Measurements from ENCODE around the gene COA7. TPM values are rescaled to one million over a fixed set of nuclear protein-coding genes. Genes with fewer than 3 reads are reported as not detected.

COA7 gene
- total and polyA plus RNA-seq, 2 donors from 2014 or later, result 12.2 to 19.1 TPM

DNA sequence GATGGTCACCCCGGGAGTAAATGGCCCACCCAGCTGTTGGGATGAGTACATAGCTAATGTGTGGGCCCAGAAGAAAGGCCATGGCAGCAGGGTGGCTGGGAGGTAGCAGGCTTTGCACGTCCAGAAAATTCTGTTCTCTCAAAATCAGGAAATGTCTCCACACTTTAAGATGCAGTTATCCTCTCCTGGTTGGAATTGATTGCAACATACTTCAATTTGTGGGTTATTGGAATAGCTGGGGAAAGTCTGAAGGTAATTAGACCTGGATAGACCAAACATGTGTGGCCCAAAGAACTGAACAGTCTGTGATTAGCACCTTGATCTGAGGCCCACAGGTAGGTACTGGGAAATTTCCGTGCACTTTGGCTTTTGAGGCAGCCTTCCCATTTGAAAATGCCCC lies 30.2 kb downstream of the COA7 start:
- DNase-seq (no peak), FAIRE-seq (no peak)
- H3K4me1 ChIP-seq (ENCODE audit: control insufficient read depth in 2 of 3, insufficient read depth in 2 of 3, low read depth in 1 of 3, low read length in 3 of 3), result no peaks in the 10 kb centered on the region
- no peaks in the 10 kb centered on the region for H3K27me3 ChIP-seq (ENCODE audit: control insufficient read depth, insufficient read depth, low read length)
- no peaks in the 10 kb centered on the region for H3K9me3 ChIP-seq (ENCODE audit: control insufficient read depth in 2 of 3, insufficient read depth in 1 of 3, low read length in 3 of 3)
- TF ChIP-seq, protein P1, sequence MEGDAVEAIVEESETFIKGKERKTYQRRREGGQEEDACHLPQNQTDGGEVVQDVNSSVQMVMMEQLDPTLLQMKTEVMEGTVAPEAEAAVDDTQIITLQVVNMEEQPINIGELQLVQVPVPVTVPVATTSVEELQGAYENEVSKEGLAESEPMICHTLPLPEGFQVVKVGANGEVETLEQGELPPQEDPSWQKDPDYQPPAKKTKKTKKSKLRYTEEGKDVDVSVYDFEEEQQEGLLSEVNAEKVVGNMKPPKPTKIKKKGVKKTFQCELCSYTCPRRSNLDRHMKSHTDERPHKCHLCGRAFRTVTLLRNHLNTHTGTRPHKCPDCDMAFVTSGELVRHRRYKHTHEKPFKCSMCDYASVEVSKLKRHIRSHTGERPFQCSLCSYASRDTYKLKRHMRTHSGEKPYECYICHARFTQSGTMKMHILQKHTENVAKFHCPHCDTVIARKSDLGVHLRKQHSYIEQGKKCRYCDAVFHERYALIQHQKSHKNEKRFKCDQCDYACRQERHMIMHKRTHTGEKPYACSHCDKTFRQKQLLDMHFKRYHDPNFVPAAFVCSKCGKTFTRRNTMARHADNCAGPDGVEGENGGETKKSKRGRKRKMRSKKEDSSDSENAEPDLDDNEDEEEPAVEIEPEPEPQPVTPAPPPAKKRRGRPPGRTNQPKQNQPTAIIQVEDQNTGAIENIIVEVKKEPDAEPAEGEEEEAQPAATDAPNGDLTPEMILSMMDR (IDR thresholded peaks at IDR 0.05; ENCODE audit: borderline replicate concordance, extremely low read depth, insufficient read depth), result no peak
- no peaks in the 10 kb centered on the region for H3K36me3 ChIP-seq (ENCODE audit: control insufficient read depth in 2 of 3, insufficient read depth in 3 of 3, low read length in 3 of 3)
- H3K27ac ChIP-seq (ENCODE audit: low read depth in 2 of 2, low read length in 2 of 2), result no peak overlapping the region
- no peak overlapping the region for H3K9ac ChIP-seq (ENCODE audit: low read length in 3 of 3)
- H3K4me3 ChIP-seq (ENCODE audit: low read length in 3 of 3), result no peak overlapping the region
- intact Hi-C loops (cut with DNase I), result no loop called here

DNA sequence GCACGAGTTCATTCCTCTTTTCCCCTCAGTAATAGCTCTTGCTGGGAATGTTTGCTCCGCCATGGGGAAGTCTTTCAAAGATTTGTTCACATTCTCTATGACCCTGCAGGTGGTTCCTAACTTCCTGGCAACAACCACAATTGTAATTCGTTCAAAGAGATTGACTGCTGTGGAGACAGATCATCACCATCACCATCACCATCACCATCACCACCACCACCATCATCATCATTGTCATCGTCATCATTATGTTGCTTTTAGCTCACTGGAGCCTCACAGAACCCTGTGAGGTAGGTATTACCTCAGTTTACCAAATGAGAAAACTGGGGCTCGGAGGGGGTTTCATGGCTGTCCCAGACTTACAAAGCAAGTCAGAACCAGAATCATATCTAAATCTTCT lies 30.9 kb downstream of the COA7 start:
- FAIRE-seq, result no peak
- no peak overlapping the region for H3K9ac ChIP-seq (ENCODE audit: low read length in 3 of 3)

DNA sequence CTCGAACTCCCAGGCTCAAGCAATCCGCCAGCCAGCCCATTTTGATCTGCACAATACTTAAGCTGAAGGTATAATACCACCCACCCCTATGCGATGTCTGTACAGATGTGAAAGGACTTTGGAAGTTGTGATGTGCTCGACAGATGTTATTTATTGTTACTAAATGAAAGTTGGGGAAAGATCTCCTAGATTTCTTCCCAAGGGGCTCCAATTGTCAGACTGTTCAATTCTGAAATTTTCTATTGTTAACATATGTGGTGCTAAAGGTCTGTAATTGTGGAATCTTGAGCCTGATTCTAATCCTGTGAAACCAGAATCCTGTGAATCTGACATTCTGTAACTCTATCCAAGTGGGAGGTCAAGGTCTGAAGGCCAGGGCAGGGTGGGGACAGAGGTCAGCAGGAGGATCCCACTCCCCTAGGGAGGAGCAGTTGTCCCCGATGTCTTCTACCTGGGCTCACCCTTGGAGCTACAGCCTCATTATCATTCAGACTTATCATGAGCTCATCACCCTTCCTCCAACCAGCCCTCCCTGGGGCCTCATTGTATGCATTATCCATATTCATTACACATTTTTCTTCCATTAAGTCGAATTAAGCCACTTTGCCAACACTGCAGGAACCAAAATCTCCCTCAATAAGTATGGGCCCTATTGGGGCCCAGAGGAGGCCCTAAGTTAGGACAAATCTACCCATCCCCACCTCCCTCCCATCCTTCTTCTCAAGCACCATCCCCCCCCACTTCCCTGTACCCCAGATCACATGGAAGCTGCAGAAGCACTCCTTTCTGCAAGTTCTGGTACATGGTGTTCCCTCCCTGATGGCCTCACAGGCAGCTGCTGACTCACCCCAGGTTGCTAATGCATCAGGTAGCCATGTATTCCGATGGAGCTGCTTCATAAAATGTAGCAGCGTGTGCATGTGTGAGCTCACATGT lies 32.9 kb downstream of the COA7 start:
- DNase-seq, result no peak
- Histone ChIP-seq H3K4me3 (ENCODE audit: low read length in 3 of 3) (no peak overlapping the region), H3K27me3 (ENCODE audit: control insufficient read depth, insufficient read depth, low read length) (no peaks in the 10 kb centered on the region), H3K27ac (ENCODE audit: low read depth in 2 of 2, low read length in 2 of 2) (no peak overlapping the region), H3K4me1 (ENCODE audit: control insufficient read depth in 2 of 3, insufficient read depth in 2 of 3, low read depth in 1 of 3, low read length in 3 of 3) (no peaks in the 10 kb centered on the region), H3K9ac (ENCODE audit: low read length in 3 of 3) (no peak overlapping the region), H3K36me3 (ENCODE audit: control insufficient read depth in 2 of 3, insufficient read depth in 3 of 3, low read length in 3 of 3) (no peaks in the 10 kb centered on the region), H3K9me3 (ENCODE audit: control insufficient read depth in 2 of 3, insufficient read depth in 1 of 3, low read length in 3 of 3) (no peaks in the 10 kb centered on the region)
- intact Hi-C loops (cut with DNase I), result no loop called here
- TF ChIP-seq, protein P1 (IDR thresholded peaks at IDR 0.05; ENCODE audit: borderline replicate concordance, extremely low read depth, insufficient read depth), result no peak
- FAIRE-seq, result no peak

More for the DNA sequence above, 30.9 kb downstream of the COA7 start:
- Histone ChIP-seq H3K4me3 (ENCODE audit: low read length in 3 of 3) (no peak overlapping the region), H3K4me1 (ENCODE audit: control insufficient read depth in 2 of 3, insufficient read depth in 2 of 3, low read depth in 1 of 3, low read length in 3 of 3) (no peaks in the 10 kb centered on the region), H3K27me3 (ENCODE audit: control insufficient read depth, insufficient read depth, low read length) (no peaks in the 10 kb centered on the region), H3K9me3 (ENCODE audit: control insufficient read depth in 2 of 3, insufficient read depth in 1 of 3, low read length in 3 of 3) (no peaks in the 10 kb centered on the region), H3K36me3 (ENCODE audit: control insufficient read depth in 2 of 3, insufficient read depth in 3 of 3, low read length in 3 of 3) (no peaks in the 10 kb centered on the region), H3K27ac (ENCODE audit: low read depth in 2 of 2, low read length in 2 of 2) (no peak overlapping the region)
- DNase-seq, result no peak
- intact Hi-C loops (cut with DNase I), result no loop called here
- TF ChIP-seq, protein P1 (IDR thresholded peaks at IDR 0.05; ENCODE audit: borderline replicate concordance, extremely low read depth, insufficient read depth), result no peak

Data from kidney (tissue), 14 donors.